ENCODE results near the gene SLC35E2B.
A peak's percentile ranks its signal among the peaks of the same experiment; 100 is the strongest.
"Not testable (repeated sequence)": the region's sequence is repeated elsewhere in the genome, so short reads cannot be mapped to it uniquely, and the experiment has no call there.

Gene SLC35E2B

GRCh38 chr1:1697358-1698183 lies 5.0 kb upstream of the SLC35E2B start:
- H3K27me3 ChIP-seq (ENCODE audit: insufficient read depth, low read depth); H3K79me2 ChIP-seq (ENCODE audit: insufficient read depth, low read depth); H3K4me3 ChIP-seq (IDR thresholded peaks at IDR 0.05; ENCODE audit: insufficient read depth, low read depth, low read length); H4K20me1 ChIP-seq (ENCODE audit: insufficient read depth); H3K9ac ChIP-seq; H3K36me3 ChIP-seq (ENCODE audit: insufficient read depth); H3K27ac ChIP-seq; H3K4me2 ChIP-seq; H2AFZ ChIP-seq (ENCODE audit: low read depth); H3K4me1 ChIP-seq (ENCODE audit: low read depth, poor library complexity, severe bottlenecking): not testable (repeated sequence)

GRCh38 chr1:1696431-1697357 lies 4.1 kb upstream of the SLC35E2B start:
- not testable (repeated sequence) for H3K4me1 ChIP-seq (ENCODE audit: low read depth, poor library complexity, severe bottlenecking)

GRCh38 chr1:1692324-1692713 lies 276 bp downstream of the SLC35E2B start:
- not testable (repeated sequence) for H3K4me1 ChIP-seq (ENCODE audit: low read depth, poor library complexity, severe bottlenecking); H4K20me1 ChIP-seq (ENCODE audit: insufficient read depth); H3K4me2 ChIP-seq; H2AFZ ChIP-seq (ENCODE audit: low read depth); H3K36me3 ChIP-seq (ENCODE audit: insufficient read depth); H3K79me2 ChIP-seq (ENCODE audit: insufficient read depth, low read depth); H3K27me3 ChIP-seq (ENCODE audit: insufficient read depth, low read depth); H3K4me3 ChIP-seq (IDR thresholded peaks at IDR 0.05; ENCODE audit: insufficient read depth, low read depth, low read length)
- Histone ChIP-seq H3K9ac (peak overlapping the region; percentile 79), H3K27ac (peak overlapping the region; percentile 92)

More at GRCh38 chr1:1696431-1697357, 4.1 kb upstream of the SLC35E2B start:
- H3K4me3 ChIP-seq (IDR thresholded peaks at IDR 0.05; ENCODE audit: insufficient read depth, low read depth, low read length); H3K27me3 ChIP-seq (ENCODE audit: insufficient read depth, low read depth); H3K4me2 ChIP-seq; H3K79me2 ChIP-seq (ENCODE audit: insufficient read depth, low read depth); H3K27ac ChIP-seq; H3K9ac ChIP-seq; H3K36me3 ChIP-seq (ENCODE audit: insufficient read depth); H4K20me1 ChIP-seq (ENCODE audit: insufficient read depth); H2AFZ ChIP-seq (ENCODE audit: low read depth): not testable (repeated sequence)

GRCh38 chr1:1691443-1691842 lies 1.2 kb downstream of the SLC35E2B start:
- H3K27me3 ChIP-seq (ENCODE audit: insufficient read depth, low read depth); H3K4me2 ChIP-seq; H4K20me1 ChIP-seq (ENCODE audit: insufficient read depth); H3K36me3 ChIP-seq (ENCODE audit: insufficient read depth); H3K27ac ChIP-seq; H3K9ac ChIP-seq; H2AFZ ChIP-seq (ENCODE audit: low read depth); H3K79me2 ChIP-seq (ENCODE audit: insufficient read depth, low read depth); H3K4me3 ChIP-seq (IDR thresholded peaks at IDR 0.05; ENCODE audit: insufficient read depth, low read depth, low read length); H3K4me1 ChIP-seq (ENCODE audit: low read depth, poor library complexity, severe bottlenecking): not testable (repeated sequence)

- H3K79me2 ChIP-seq (ENCODE audit: insufficient read depth, low read depth), result peaks cover 21% of the 10 kb centered on the region; the same call in 1 of the 2 replicates
- not testable (repeated sequence) for H2AFZ ChIP-seq (ENCODE audit: low read depth); H3K36me3 ChIP-seq (ENCODE audit: insufficient read depth); H3K27me3 ChIP-seq (ENCODE audit: insufficient read depth, low read depth); H3K4me3 ChIP-seq (IDR thresholded peaks at IDR 0.05; ENCODE audit: insufficient read depth, low read depth, low read length); H3K9ac ChIP-seq; H4K20me1 ChIP-seq (ENCODE audit: insufficient read depth); H3K4me2 ChIP-seq; H3K4me1 ChIP-seq (ENCODE audit: low read depth, poor library complexity, severe bottlenecking); H3K27ac ChIP-seq
Measured at GRCh38 chr1:1689526-1689925, 3.1 kb downstream of the SLC35E2B start.

DNA sequence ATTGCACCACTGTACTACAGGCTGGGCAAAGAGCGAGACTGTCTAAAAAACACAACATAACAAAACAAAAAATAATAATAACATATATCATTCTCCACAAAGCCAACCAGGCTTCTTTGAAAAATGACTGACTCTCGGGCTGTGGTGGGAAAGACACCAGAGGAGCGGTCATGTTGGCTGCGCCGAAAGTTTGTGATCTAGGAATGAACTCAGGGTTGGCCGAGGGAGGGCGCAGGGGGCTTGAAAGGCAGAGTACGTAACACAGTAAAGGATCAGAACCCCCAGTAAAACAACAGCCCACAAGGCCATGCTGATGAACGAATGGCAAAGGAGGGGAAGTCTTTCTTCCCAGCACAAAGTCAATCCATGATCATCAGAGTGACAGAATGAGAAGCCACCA lies 4.7 kb downstream of the SLC35E2B start:
- H3K79me2 ChIP-seq (ENCODE audit: insufficient read depth, low read depth), result peaks cover 31% of the 10 kb centered on the region; the same call in 1 of the 2 replicates
- no peak overlapping the region for H3K4me2 ChIP-seq
- H3K27ac ChIP-seq, result no peak overlapping the region
- H3K36me3 ChIP-seq (ENCODE audit: insufficient read depth), result no peaks in the 10 kb centered on the region
- H4K20me1 ChIP-seq (ENCODE audit: insufficient read depth), result no peaks in the 10 kb centered on the region
- H2AFZ ChIP-seq (ENCODE audit: low read depth), result no peak overlapping the region
- H3K9ac ChIP-seq, result no peak overlapping the region
- no peaks in the 10 kb centered on the region for H3K27me3 ChIP-seq (ENCODE audit: insufficient read depth, low read depth)
- no peaks in the 10 kb centered on the region for H3K4me1 ChIP-seq (ENCODE audit: low read depth, poor library complexity, severe bottlenecking)
- H3K4me3 ChIP-seq (IDR thresholded peaks at IDR 0.05; ENCODE audit: insufficient read depth, low read depth, low read length), result no peak overlapping the region
- TF ChIP-seq CTCF (conservative IDR thresholded peaks at IDR 0.05; ENCODE audit: low read depth, low read length), result no peak
